Measurements from ENCODE around the gene SCGB1D4. TPM values are rescaled to one million over a fixed set of nuclear protein-coding genes. Genes with fewer than 3 reads are reported as not detected.
"Not testable (repeated sequence)": the region's sequence is repeated elsewhere in the genome, so short reads cannot be mapped to it uniquely, and the experiment has no call there.

Gene SCGB1D4
- total RNA-seq, 1 donor from 2014 or later = not detected

GRCh38 chr11:62325781-62326180 is 26.9 kb upstream of the SCGB1D4 start:
- H3K27me3 Mint-ChIP-seq (ENCODE audit: unreplicated experiment); H3K36me3 Mint-ChIP-seq (ENCODE audit: unreplicated experiment); DNase-seq; H3K27ac Mint-ChIP-seq (ENCODE audit: unreplicated experiment); H3K4me1 Mint-ChIP-seq (ENCODE audit: low read depth, unreplicated experiment); H3K4me3 Mint-ChIP-seq (ENCODE audit: unreplicated experiment); H3K9me3 Mint-ChIP-seq (ENCODE audit: unreplicated experiment): not testable (repeated sequence)

- Mint-ChIP-seq H3K4me1 (ENCODE audit: low read depth, unreplicated experiment) (no peaks in the 10 kb centered on the region), H3K36me3 (ENCODE audit: unreplicated experiment) (no peaks in the 10 kb centered on the region), H3K27ac (ENCODE audit: unreplicated experiment) (no peak overlapping the region), H3K9me3 (ENCODE audit: unreplicated experiment) (peaks cover 6% of the 10 kb centered on the region), H3K27me3 (ENCODE audit: unreplicated experiment) (no peaks in the 10 kb centered on the region), H3K4me3 (ENCODE audit: unreplicated experiment) (no peak overlapping the region)
- DNase-seq = peak; percentile 88
- TF ChIP-seq CTCF (IDR thresholded peaks at IDR 0.05; ENCODE audit: partially characterized antibody, unreplicated experiment) = peak; percentile 89
Measured at GRCh38 chr11:62324731-62325556, 26.1 kb upstream of the SCGB1D4 start.

- TF ChIP-seq CTCF (IDR thresholded peaks at IDR 0.05; ENCODE audit: partially characterized antibody, unreplicated experiment) = no peak
- peaks cover 2% of the 10 kb centered on the region for H3K27me3 Mint-ChIP-seq (ENCODE audit: unreplicated experiment)
- H3K4me1 Mint-ChIP-seq (ENCODE audit: low read depth, unreplicated experiment) = no peaks in the 10 kb centered on the region
- H3K27ac Mint-ChIP-seq (ENCODE audit: unreplicated experiment) = no peak overlapping the region
- no peak overlapping the region for H3K4me3 Mint-ChIP-seq (ENCODE audit: unreplicated experiment)
- no peaks in the 10 kb centered on the region for H3K36me3 Mint-ChIP-seq (ENCODE audit: unreplicated experiment)
- peaks cover 6% of the 10 kb centered on the region for H3K9me3 Mint-ChIP-seq (ENCODE audit: unreplicated experiment)
- no peak for DNase-seq
Measured at GRCh38 chr11:62322524-62322923, 23.6 kb upstream of the SCGB1D4 start.

GRCh38 chr11:62315431-62315830 is 16.6 kb upstream of the SCGB1D4 start:
- H3K27me3 Mint-ChIP-seq (ENCODE audit: unreplicated experiment) = peaks cover 7% of the 10 kb centered on the region
- TF ChIP-seq CTCF (IDR thresholded peaks at IDR 0.05; ENCODE audit: partially characterized antibody, unreplicated experiment) = no peak
- no peaks in the 10 kb centered on the region for H3K36me3 Mint-ChIP-seq (ENCODE audit: unreplicated experiment)
- no peaks in the 10 kb centered on the region for H3K4me1 Mint-ChIP-seq (ENCODE audit: low read depth, unreplicated experiment)
- H3K27ac Mint-ChIP-seq (ENCODE audit: unreplicated experiment) = no peak overlapping the region
- no peak for DNase-seq
- H3K9me3 Mint-ChIP-seq (ENCODE audit: unreplicated experiment) = no peaks in the 10 kb centered on the region
- H3K4me3 Mint-ChIP-seq (ENCODE audit: unreplicated experiment) = no peak overlapping the region

GRCh38 chr11:62309991-62310390 is 11.1 kb upstream of the SCGB1D4 start:
- Mint-ChIP-seq H3K36me3 (ENCODE audit: unreplicated experiment) (peaks cover 4% of the 10 kb centered on the region), H3K4me3 (ENCODE audit: unreplicated experiment) (no peak overlapping the region), H3K4me1 (ENCODE audit: low read depth, unreplicated experiment) (no peaks in the 10 kb centered on the region), H3K27me3 (ENCODE audit: unreplicated experiment) (peaks cover 2% of the 10 kb centered on the region), H3K27ac (ENCODE audit: unreplicated experiment) (no peak overlapping the region), H3K9me3 (ENCODE audit: unreplicated experiment) (peaks cover 2% of the 10 kb centered on the region)
- no peak for TF ChIP-seq CTCF (IDR thresholded peaks at IDR 0.05; ENCODE audit: partially characterized antibody, unreplicated experiment)
- DNase-seq = no peak
